Uterus (tissue), 2 donors: ENCODE results near the gene ZNF33A.

Experiments used
- CTCF ChIP-seq, 4 experiments: fragments of 200-600 bp in 2 of 4; fragments of 450-650 bp in 2 of 4; sonication (generic) in 2 of 4; IDR thresholded peaks; one replicate each; pipeline ENCODE4 v1.5.1; 2016 to 2019; ENCODE audit warnings: antibody characterized with exemption in 4 of 4, mild to moderate bottlenecking in 2 of 4, moderate library complexity in 1 of 4
- POLR2A ChIP-seq, 2 donors: fragments of 450-650 bp; IDR thresholded peaks; one replicate each; pipeline ENCODE4 v1.6.1; 2016; ENCODE audit warnings: antibody characterized with exemption in 2 of 2, mild to moderate bottlenecking in 1 of 2, moderate library complexity in 1 of 2

DNA sequence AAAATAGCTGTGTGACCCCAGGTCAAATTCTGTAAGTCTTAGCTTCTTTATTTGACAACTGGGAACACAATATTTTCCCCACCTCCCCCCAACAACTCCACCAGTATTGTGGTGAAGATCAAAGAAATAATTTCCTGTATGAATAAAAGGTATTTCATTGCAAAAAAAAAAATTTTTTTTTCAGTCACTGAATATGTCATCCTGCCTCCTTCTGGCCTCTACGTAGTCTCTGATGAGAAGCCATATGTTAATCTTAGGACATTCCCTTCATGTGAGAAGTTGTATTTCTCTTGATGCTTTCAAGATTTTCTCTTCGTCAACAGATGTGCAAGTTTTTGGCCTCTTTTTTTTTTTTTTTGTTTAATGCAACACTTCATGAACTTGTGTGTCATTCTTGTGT is 33.0 kb downstream of the ZNF33A start:
- TF ChIP-seq CTCF (IDR thresholded peaks at IDR 0.05) (no peak), POLR2A (IDR thresholded peaks at IDR 0.05) (no peak)
